ENCODE measurements around the gene VPS50.

Gene VPS50

DNA sequence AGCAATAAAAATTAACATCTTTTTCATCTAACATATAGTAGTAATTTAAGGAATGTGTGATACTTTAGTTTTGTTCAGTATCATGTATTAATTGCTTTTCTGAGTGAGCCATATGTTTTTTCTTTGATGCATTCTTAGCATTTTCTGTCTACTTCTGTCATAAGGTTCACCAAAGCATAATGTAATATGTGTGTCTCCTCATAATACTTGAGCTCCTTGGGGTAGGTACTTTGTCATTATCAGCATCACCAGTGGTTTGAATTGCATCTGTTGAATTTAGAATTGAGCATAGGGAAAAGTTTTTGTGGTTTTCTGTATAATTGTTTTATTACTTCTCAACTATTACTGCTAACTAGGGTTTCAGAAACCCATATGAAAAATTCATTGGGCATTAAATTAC lies 26.5 kb downstream of the VPS50 start:
- in situ Hi-C loops (cut with MboI; ENCODE audit: low sequenced_read_pairs): no loop called here
- Histone ChIP-seq H3K4me1 (no peaks in the 10 kb centered on the region), H3K27me3 (ENCODE audit: low read depth) (no peaks in the 10 kb centered on the region), H3K9me3 (no peaks in the 10 kb centered on the region), H3K4me3 (no peak overlapping the region), H3K36me3 (replicated peaks) (no peaks in the 10 kb centered on the region)
- no peak for DNase-seq (ENCODE audit: low spot score in 2 of 2)

GRCh38 chr7:93262535-93262934 lies 30.4 kb downstream of the VPS50 start:
- no peaks in the 10 kb centered on the region for H3K27me3 ChIP-seq (ENCODE audit: low read depth)
- in situ Hi-C loops (cut with MboI; ENCODE audit: low sequenced_read_pairs): no loop called here
- no peaks in the 10 kb centered on the region for H3K36me3 ChIP-seq (replicated peaks)
- no peak for DNase-seq (ENCODE audit: low spot score in 2 of 2)
- H3K9me3 ChIP-seq: no peaks in the 10 kb centered on the region
- H3K4me1 ChIP-seq: no peaks in the 10 kb centered on the region
- H3K4me3 ChIP-seq: no peak overlapping the region

DNA sequence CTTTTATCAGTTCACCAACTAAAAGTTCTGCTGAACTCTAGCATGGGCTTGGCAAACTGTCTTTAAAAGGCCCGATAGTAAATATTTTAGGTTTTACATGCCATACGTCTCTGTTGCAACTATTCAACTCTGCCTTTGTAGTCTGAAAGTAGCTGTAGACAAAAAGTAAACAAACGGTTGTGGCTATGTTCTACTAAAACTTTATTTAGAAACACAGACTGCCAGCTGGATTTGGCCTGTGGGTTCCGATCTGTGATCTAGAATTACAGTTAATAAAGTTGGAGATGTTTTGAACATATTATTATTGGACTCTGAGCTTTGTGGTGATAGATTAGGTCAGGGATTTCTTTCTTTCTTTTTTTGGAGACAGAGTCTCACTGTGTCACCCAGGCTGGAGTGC lies 33.1 kb downstream of the VPS50 start:
- DNase-seq (ENCODE audit: low spot score in 2 of 2): no peak
- in situ Hi-C loops (cut with MboI; ENCODE audit: low sequenced_read_pairs): no loop called here
- H3K4me1 ChIP-seq: no peaks in the 10 kb centered on the region
- no peaks in the 10 kb centered on the region for H3K27me3 ChIP-seq (ENCODE audit: low read depth)
- H3K4me3 ChIP-seq: no peak overlapping the region
- no peaks in the 10 kb centered on the region for H3K9me3 ChIP-seq
- H3K36me3 ChIP-seq (replicated peaks): no peaks in the 10 kb centered on the region

- DNase-seq (ENCODE audit: low spot score in 2 of 2): no peak
- Histone ChIP-seq H3K4me3 (no peak overlapping the region), H3K9me3 (no peaks in the 10 kb centered on the region), H3K36me3 (replicated peaks) (no peaks in the 10 kb centered on the region; the same call in 1 of the 2 replicates), H3K4me1 (peaks cover 12% of the 10 kb centered on the region), H3K27me3 (ENCODE audit: low read depth) (no peaks in the 10 kb centered on the region)
- in situ Hi-C loops (cut with MboI; ENCODE audit: low sequenced_read_pairs): no loop called here
Observed at GRCh38 chr7:93279541-93279940, 47.4 kb downstream of the VPS50 start.

DNA sequence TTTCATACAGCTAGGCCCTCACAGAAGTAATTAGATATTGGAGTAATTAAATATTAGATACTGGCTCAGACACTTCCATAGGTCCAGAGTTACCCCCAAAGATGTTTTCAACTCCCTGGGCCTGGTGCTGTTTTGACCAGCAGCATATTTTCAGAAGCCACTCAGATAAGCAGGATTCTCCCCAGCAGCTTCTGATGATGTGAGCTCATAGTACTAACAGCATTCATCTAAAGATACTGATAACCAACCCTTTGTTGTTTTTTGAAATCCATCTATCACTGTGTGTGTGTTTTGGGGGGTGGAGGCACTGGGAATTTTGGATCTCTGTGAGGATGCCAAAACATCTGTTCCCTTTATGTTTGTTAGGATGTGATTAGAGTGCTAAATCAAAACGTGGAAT lies 52.7 kb downstream of the VPS50 start:
- no peak for DNase-seq (ENCODE audit: low spot score in 2 of 2)
- Histone ChIP-seq H3K36me3 (replicated peaks) (no peaks in the 10 kb centered on the region), H3K27me3 (ENCODE audit: low read depth) (no peaks in the 10 kb centered on the region), H3K9me3 (no peaks in the 10 kb centered on the region), H3K4me3 (no peak overlapping the region), H3K4me1 (no peaks in the 10 kb centered on the region)
- in situ Hi-C loops (cut with MboI; ENCODE audit: low sequenced_read_pairs): no loop called here

DNA sequence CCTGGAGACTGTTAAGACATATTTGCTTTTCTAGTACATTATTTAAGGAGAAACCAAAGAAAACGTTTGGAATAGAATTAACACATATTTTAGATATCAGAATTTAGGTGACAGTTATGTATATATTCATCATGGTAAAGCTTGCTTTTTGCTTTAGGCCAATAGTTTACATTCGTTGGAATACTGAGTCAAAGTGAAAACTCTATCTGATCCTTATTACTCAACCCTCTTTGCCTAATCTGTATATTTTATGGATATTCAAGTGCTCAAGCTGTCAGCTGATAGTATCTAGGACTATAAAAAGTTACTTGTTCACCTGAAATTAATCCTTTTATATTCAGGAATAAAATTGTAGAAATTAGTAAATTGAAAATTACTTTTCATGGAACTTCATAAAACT lies 61.1 kb downstream of the VPS50 start:
- no peaks in the 10 kb centered on the region for H3K9me3 ChIP-seq
- H3K4me1 ChIP-seq: no peaks in the 10 kb centered on the region
- no peak overlapping the region for H3K4me3 ChIP-seq
- H3K36me3 ChIP-seq (replicated peaks): peaks cover 2% of the 10 kb centered on the region; the same call in 1 of the 2 replicates
- in situ Hi-C loops (cut with MboI; ENCODE audit: low sequenced_read_pairs): no loop called here
- DNase-seq (ENCODE audit: low spot score in 2 of 2): no peak
- H3K27me3 ChIP-seq (ENCODE audit: low read depth): no peaks in the 10 kb centered on the region

DNA sequence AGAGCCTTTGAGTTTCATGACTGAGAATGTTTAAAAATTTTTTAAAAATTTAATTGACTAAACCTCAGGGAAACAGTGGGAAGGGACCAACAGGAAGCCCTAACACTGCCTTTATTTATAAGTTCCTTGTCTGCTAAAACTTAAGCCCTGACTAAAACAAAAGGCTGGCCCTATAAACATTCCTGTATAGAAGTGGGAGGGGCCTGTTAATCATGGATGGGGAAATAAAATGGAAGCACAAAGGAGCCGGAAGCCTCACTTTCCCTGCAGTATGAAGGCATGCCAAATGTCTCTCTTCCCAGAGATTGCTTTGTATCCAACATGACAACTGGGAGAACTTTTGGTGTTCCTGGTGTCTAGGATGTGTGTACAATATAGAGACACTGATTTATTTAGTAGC lies 66.0 kb downstream of the VPS50 start:
- peaks cover 2% of the 10 kb centered on the region; the same call in 1 of the 2 replicates for H3K36me3 ChIP-seq (replicated peaks)
- no peaks in the 10 kb centered on the region for H3K9me3 ChIP-seq
- in situ Hi-C loops (cut with MboI; ENCODE audit: low sequenced_read_pairs): no loop called here
- H3K4me1 ChIP-seq: no peaks in the 10 kb centered on the region
- no peaks in the 10 kb centered on the region for H3K27me3 ChIP-seq (ENCODE audit: low read depth)
- no peak for DNase-seq (ENCODE audit: low spot score in 2 of 2)
- no peak overlapping the region for H3K4me3 ChIP-seq

DNA sequence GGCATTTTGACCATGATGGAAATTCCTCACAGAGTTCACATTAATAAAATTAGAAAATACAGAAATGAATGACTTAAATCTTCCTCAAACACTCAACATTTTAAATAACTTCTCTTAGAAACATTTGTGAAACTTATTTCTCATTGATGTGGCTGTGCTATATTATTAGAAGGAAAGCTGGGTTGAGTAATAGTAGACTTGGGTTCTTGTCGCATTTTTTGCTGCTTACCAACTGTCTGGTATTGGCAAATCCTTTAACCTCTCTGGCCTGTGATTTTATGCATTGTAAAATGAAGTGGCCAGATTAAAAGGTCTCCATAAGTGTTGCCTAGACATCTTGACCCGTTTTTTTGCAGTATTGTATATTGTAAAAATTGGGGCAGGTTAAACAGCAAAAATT lies 66.5 kb downstream of the VPS50 start:
- in situ Hi-C loops (cut with MboI; ENCODE audit: low sequenced_read_pairs): no loop called here

DNA sequence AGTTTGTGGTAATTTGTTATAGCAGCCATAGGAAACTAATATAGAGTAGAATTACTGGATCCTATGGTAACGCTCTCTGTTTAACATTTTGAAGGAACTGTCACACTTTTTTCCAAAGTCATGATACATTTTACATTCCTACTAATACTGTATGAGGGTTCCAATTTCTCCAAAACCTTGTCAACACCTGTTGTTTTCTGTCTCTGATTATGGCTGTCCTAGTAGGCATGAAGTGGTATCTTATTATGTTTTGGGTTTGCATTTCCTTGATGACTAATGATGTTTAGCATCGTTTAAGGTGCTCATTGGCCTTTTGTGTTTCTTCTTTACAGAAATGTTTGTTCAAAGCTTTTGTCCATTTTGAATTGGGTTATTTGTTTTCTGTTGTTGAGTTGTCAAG lies 69.6 kb downstream of the VPS50 start:
- no peaks in the 10 kb centered on the region for H3K4me1 ChIP-seq
- DNase-seq (ENCODE audit: low spot score in 2 of 2): no peak
- in situ Hi-C loops (cut with MboI; ENCODE audit: low sequenced_read_pairs): no loop called here
- no peak overlapping the region for H3K4me3 ChIP-seq
- H3K27me3 ChIP-seq (ENCODE audit: low read depth): no peaks in the 10 kb centered on the region
- H3K9me3 ChIP-seq: no peaks in the 10 kb centered on the region
- H3K36me3 ChIP-seq (replicated peaks): no peaks in the 10 kb centered on the region

More for the DNA sequence above, 66.5 kb downstream of the VPS50 start:
- DNase-seq (ENCODE audit: low spot score in 2 of 2): no peak
- Histone ChIP-seq H3K4me1 (no peaks in the 10 kb centered on the region), H3K9me3 (no peaks in the 10 kb centered on the region), H3K36me3 (replicated peaks) (peaks cover 2% of the 10 kb centered on the region; the same call in 1 of the 2 replicates), H3K27me3 (ENCODE audit: low read depth) (no peaks in the 10 kb centered on the region), H3K4me3 (no peak overlapping the region)

DNA sequence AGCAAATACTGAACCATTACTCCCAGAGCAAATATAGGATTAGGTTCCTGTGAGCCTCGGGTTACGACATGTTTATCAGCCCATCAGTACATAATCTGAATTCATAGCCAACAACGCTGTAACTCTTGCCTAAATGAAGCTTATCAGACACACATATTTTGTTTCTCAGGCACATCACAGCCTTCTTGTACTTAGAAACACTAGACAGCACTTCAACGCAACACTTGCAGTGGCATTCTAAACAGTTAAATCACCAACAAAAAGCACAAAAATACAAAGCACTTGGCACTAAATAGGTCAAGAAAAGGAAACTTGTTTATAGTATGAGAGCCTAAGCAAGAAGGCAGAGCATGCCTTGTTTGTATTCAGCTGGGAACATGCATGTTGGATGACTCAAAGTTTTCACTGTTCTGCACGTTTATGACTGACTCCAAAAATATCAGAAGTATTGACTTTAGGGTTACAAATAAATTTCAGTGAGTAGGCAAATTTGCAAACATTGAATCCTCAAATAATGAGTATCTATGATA lies 75.0 kb downstream of the VPS50 start:
- no peaks in the 10 kb centered on the region for H3K9me3 ChIP-seq
- H3K4me1 ChIP-seq: no peaks in the 10 kb centered on the region
- no peaks in the 10 kb centered on the region for H3K36me3 ChIP-seq (replicated peaks)
- no peaks in the 10 kb centered on the region for H3K27me3 ChIP-seq (ENCODE audit: low read depth)
- H3K4me3 ChIP-seq: no peak overlapping the region
- in situ Hi-C loops (cut with MboI; ENCODE audit: low sequenced_read_pairs): no loop called here
- DNase-seq (ENCODE audit: low spot score in 2 of 2): no peak

- Histone ChIP-seq H3K9me3 (no peaks in the 10 kb centered on the region), H3K27me3 (ENCODE audit: low read depth) (no peaks in the 10 kb centered on the region), H3K36me3 (replicated peaks) (no peaks in the 10 kb centered on the region), H3K4me3 (no peak overlapping the region), H3K4me1 (no peaks in the 10 kb centered on the region)
- in situ Hi-C loops (cut with MboI; ENCODE audit: low sequenced_read_pairs): no loop called here
- DNase-seq (ENCODE audit: low spot score in 2 of 2): no peak
Observed at GRCh38 chr7:93307943-93308342, 75.8 kb downstream of the VPS50 start.

GRCh38 chr7:93310346-93310745 lies 78.2 kb downstream of the VPS50 start:
- Histone ChIP-seq H3K4me3 (no peak overlapping the region), H3K36me3 (replicated peaks) (no peaks in the 10 kb centered on the region), H3K27me3 (ENCODE audit: low read depth) (no peaks in the 10 kb centered on the region), H3K9me3 (no peaks in the 10 kb centered on the region), H3K4me1 (no peaks in the 10 kb centered on the region)
- DNase-seq (ENCODE audit: low spot score in 2 of 2): no peak
- in situ Hi-C loops (cut with MboI; ENCODE audit: low sequenced_read_pairs): no loop called here

DNA sequence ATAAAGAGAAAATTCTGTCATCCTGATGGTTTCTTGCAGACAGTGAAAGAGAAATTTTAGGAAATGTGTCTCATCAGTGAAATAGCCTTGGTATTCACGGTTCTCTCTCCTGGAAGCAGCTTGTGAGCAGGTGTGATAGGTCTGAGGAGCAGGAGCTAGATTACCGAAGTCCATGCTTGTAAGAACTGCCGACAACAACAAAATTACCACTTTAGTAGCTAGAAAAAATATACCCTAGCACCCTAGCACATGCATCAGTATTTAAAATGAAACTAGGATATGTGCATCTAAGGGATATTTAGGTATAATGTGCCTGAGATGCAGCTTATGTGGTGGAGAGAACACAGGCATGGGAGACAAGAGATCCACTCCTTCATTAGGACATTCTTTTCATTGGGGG lies 82.3 kb downstream of the VPS50 start:
- Histone ChIP-seq H3K4me3 (no peak overlapping the region), H3K27me3 (ENCODE audit: low read depth) (no peaks in the 10 kb centered on the region), H3K36me3 (replicated peaks) (no peaks in the 10 kb centered on the region), H3K9me3 (no peaks in the 10 kb centered on the region), H3K4me1 (no peaks in the 10 kb centered on the region)
- in situ Hi-C loops (cut with MboI; ENCODE audit: low sequenced_read_pairs): no loop called here
- no peak for DNase-seq (ENCODE audit: low spot score in 2 of 2)

DNA sequence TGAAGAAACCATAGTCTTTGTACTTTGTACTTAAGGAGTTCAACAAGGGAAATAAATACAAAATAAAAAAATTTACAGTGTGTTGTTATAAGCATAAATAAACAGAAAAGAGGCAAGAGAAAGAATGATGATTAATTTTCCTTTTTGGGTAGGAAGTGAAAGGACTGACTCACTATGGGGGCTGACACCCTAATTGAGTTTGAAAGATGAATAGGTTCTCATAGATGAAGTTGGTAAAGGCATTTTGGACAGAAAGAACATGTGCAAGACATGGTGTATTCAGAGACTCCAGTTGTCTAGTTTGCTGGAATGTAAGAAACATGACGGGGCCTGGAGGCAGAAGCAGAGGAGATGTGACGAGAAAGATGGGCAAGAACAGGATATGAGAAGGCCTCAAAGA lies 83.7 kb downstream of the VPS50 start:
- Histone ChIP-seq H3K4me1 (no peaks in the 10 kb centered on the region), H3K9me3 (no peaks in the 10 kb centered on the region), H3K36me3 (replicated peaks) (no peaks in the 10 kb centered on the region), H3K27me3 (ENCODE audit: low read depth) (no peaks in the 10 kb centered on the region), H3K4me3 (no peak overlapping the region)
- no peak for DNase-seq (ENCODE audit: low spot score in 2 of 2)
- in situ Hi-C loops (cut with MboI; ENCODE audit: low sequenced_read_pairs): no loop called here

DNA sequence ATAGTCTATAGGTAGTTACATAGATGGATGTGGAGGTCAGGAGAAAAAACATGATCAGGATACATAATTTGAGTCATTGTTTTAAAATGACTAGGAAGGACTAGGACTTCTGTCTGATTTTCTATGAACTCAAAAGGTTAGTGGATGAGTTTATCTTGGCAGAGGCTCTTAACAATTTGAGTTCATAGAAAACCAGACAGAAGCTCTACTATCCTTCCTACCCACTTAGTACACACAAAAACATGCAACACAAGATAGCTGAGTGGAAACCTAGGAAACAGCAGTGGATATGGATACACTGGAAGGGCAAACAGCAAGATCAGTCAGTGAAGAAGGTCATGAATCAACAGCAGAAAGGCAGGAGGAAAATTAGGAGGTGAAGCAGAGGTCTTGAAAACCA lies 84.6 kb downstream of the VPS50 start:
- DNase-seq (ENCODE audit: low spot score in 2 of 2): no peak
- in situ Hi-C loops (cut with MboI; ENCODE audit: low sequenced_read_pairs): no loop called here
- no peak overlapping the region for H3K4me3 ChIP-seq
- no peaks in the 10 kb centered on the region for H3K36me3 ChIP-seq (replicated peaks)
- no peaks in the 10 kb centered on the region for H3K27me3 ChIP-seq (ENCODE audit: low read depth)
- no peaks in the 10 kb centered on the region for H3K9me3 ChIP-seq
- H3K4me1 ChIP-seq: no peaks in the 10 kb centered on the region
